ENCODE measurements around the gene KLF14.
A peak's percentile ranks its signal among the peaks of the same experiment; 100 is the strongest.
"Not testable (repeated sequence)": the region's sequence is repeated elsewhere in the genome, so short reads cannot be mapped to it uniquely, and the experiment has no call there.

The KLF14 gene

DNA sequence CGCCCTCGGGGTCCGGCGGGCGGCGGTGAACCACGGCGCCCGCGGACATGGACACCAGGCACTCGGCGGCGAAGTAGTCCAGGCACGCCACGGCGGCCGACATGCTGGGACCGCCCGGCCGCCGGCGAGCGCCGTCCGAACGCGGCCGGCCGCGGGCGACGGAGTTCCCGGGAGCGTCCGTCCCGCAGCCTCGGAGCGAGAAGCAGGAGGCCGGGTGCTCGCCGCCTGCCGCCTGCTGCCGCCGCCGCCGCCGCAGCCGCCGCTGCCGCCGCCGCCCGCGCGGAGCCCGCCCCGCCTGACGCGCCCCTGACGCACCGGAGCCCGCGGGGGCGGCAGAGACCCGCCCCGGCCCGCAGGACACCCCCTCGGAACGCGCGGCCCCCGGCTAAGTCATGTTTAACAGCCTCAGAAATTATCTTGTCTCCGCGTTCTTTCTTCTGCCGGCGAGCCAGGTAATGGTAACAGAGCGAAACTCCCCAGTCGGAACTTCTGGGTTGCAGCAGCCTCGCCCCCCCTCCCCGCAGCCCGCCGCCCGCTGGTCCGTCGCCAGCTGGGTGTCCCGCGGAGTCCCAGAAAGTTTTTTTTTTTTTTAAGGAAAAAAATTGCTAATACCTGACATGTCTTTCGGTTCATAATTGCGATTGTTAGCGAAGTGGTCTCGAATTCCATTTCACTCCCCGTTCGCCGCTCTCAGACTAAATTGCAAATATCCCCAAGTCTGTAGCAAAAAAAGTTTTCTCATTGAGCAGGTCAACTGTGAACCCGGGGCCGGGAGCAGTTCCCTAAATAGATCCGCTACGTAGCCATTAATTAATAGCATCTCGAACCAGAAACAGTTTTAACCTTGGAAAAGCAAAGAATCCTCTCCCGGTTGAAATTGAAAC lies at the start of gene KLF14:
Gene KLF14, minus strand, starts transcription at position 277 of the 884 bp plus-strand sequence. Its CDS starts 174 bp downstream, at position 103.
- Histone ChIP-seq H3K27ac (ENCODE audit: low read depth, low read length) (no peak within 1 kb of the TSS), H3K4me1 (ENCODE audit: control insufficient read depth, insufficient read depth, low read length) (0 out of 2 replicates have a peak, but pooled peaks cover 4% of the 10 kb centered on the region), H3K4me3 (ENCODE audit: low read depth, low read length) (peak within 1 kb of the TSS; percentile 62), H3K9ac (ENCODE audit: low read depth, low read length) (no peak within 1 kb of the TSS), H3K9me3 (ENCODE audit: control insufficient read depth, insufficient read depth, low read length) (no peaks in the 10 kb centered on the region), H3K36me3 (ENCODE audit: control insufficient read depth, insufficient read depth, low read length) (no peaks in the 10 kb centered on the region), H3K27me3 (ENCODE audit: control insufficient read depth, insufficient read depth, low read length) (peaks cover 93% of the 10 kb centered on the region)

DNA sequence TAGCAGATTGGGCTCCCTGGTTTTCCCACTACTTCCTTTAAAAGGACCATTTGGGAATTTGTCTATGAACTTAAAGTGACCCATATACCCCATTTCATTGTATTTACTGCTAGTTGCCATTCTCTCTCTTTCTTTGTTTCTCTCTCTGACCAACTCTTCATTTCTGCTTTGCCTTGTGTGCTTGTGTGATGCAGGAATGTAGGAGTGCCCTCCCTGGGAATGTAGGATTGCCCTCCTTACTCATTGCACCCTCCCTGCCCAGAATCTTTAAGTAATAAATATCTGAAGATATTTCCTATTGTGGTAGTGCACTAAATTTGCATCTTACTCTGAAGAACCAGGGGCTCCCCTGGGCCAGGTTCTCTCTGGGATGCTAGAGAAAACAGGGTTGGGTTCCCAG lies 47.3 kb upstream of the KLF14 start:
- H3K36me3 ChIP-seq (ENCODE audit: control insufficient read depth, insufficient read depth, low read length), result no peaks in the 10 kb centered on the region
- no peaks in the 10 kb centered on the region for H3K27me3 ChIP-seq (ENCODE audit: control insufficient read depth, insufficient read depth, low read length)
- H3K4me3 ChIP-seq (ENCODE audit: low read depth, low read length), result no peak overlapping the region
- no peak overlapping the region for H3K27ac ChIP-seq (ENCODE audit: low read depth, low read length)
- H3K4me1 ChIP-seq (ENCODE audit: control insufficient read depth, insufficient read depth, low read length), result no peaks in the 10 kb centered on the region
- H3K9ac ChIP-seq (ENCODE audit: low read depth, low read length), result no peak overlapping the region
- no peaks in the 10 kb centered on the region for H3K9me3 ChIP-seq (ENCODE audit: control insufficient read depth, insufficient read depth, low read length)

DNA sequence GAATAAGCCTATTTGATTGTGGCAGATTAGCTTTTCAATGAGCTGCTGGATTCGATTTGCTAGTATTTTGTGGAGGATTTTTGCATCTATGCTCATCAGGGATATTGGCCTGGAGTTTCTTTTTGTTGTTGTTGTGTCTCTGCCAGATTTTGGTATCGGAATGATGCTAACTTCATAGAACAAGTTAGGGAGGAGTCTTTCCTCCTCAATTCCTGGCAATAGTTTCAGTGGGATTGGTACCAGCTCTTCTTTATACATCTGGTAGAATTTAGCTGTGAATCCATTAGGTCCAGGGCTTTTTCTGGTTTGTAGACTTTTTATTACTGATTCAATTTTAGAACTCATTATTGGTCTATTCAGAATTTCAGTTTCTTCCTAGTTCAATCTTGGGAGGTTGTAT lies 43.4 kb upstream of the KLF14 start:
- Histone ChIP-seq H3K27me3 (ENCODE audit: control insufficient read depth, insufficient read depth, low read length) (no peaks in the 10 kb centered on the region), H3K9ac (ENCODE audit: low read depth, low read length) (no peak overlapping the region), H3K9me3 (ENCODE audit: control insufficient read depth, insufficient read depth, low read length) (peaks cover 7% of the 10 kb centered on the region), H3K4me1 (ENCODE audit: control insufficient read depth, insufficient read depth, low read length) (no peaks in the 10 kb centered on the region), H3K4me3 (ENCODE audit: low read depth, low read length) (no peak overlapping the region), H3K27ac (ENCODE audit: low read depth, low read length) (no peak overlapping the region), H3K36me3 (ENCODE audit: control insufficient read depth, insufficient read depth, low read length) (no peaks in the 10 kb centered on the region)

DNA sequence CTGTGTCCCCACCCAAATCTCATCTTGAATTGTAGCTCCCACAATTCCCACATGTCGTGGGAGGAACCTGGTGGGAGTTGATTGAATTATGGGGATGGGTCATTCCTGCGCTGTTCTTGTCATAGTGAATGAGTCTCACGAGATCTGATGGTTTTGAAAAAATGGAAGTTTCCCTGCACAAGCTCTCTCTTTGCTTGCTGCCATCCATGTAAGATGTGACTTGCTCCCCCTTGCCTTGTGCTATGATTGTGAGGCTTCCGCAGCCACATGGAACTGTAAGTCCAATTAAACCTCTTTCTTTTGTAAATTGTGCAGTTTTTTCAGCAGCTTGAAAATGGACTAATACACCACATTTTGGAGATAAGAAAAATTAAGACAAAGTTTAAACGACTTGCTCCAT lies 38.4 kb upstream of the KLF14 start:
- H3K4me3 ChIP-seq (ENCODE audit: low read depth, low read length); H3K27ac ChIP-seq (ENCODE audit: low read depth, low read length); H3K27me3 ChIP-seq (ENCODE audit: control insufficient read depth, insufficient read depth, low read length); H3K9ac ChIP-seq (ENCODE audit: low read depth, low read length); H3K4me1 ChIP-seq (ENCODE audit: control insufficient read depth, insufficient read depth, low read length); H3K36me3 ChIP-seq (ENCODE audit: control insufficient read depth, insufficient read depth, low read length): not testable (repeated sequence)
- H3K9me3 ChIP-seq (ENCODE audit: control insufficient read depth, insufficient read depth, low read length), result peaks cover 24% of the 10 kb centered on the region

DNA sequence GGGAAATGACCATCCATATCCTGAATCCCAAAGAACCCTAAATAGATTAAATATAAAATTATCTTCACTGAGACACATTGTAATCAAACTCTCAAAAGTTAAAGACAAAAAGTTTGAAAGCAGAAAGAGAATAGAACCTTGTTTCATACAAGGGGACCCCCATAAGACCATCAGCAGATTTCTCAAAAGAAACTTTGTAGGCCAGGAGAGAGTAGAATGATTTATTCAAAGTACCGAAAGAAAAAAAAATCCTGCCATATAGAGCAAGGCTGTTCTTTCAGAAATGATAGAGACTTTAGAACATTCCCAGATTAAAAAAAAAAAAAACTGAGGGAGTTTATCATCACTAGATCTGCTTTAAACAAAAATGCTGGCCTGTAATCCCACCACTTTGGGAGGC lies 34.8 kb upstream of the KLF14 start:
- Histone ChIP-seq H3K9ac (ENCODE audit: low read depth, low read length) (no peak overlapping the region), H3K4me1 (ENCODE audit: control insufficient read depth, insufficient read depth, low read length) (no peaks in the 10 kb centered on the region), H3K36me3 (ENCODE audit: control insufficient read depth, insufficient read depth, low read length) (no peaks in the 10 kb centered on the region), H3K4me3 (ENCODE audit: low read depth, low read length) (no peak overlapping the region), H3K9me3 (ENCODE audit: control insufficient read depth, insufficient read depth, low read length) (peaks cover 24% of the 10 kb centered on the region), H3K27me3 (ENCODE audit: control insufficient read depth, insufficient read depth, low read length) (no peaks in the 10 kb centered on the region), H3K27ac (ENCODE audit: low read depth, low read length) (no peak overlapping the region)

DNA sequence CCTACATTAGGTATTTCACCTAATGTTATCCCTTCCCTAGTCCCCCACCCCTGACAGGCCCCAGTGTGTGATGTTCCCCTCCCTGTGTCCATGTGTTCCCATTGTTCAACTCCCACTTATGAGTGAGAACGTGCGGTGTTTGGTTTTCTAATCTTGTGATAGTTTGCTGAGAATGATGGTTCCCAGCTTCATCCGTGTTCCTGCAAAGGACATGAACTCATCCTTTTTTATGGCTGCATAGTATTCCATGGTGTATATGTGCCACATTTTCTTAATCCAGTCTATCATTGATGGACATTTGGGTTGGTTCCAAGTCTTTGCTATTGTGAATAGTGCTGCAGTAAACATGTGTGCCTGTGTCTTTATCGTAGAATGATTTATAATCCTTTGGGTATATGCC lies 30.6 kb upstream of the KLF14 start:
- not testable (repeated sequence) for H3K4me3 ChIP-seq (ENCODE audit: low read depth, low read length); H3K9me3 ChIP-seq (ENCODE audit: control insufficient read depth, insufficient read depth, low read length); H3K27ac ChIP-seq (ENCODE audit: low read depth, low read length); H3K27me3 ChIP-seq (ENCODE audit: control insufficient read depth, insufficient read depth, low read length); H3K9ac ChIP-seq (ENCODE audit: low read depth, low read length); H3K36me3 ChIP-seq (ENCODE audit: control insufficient read depth, insufficient read depth, low read length); H3K4me1 ChIP-seq (ENCODE audit: control insufficient read depth, insufficient read depth, low read length)

DNA sequence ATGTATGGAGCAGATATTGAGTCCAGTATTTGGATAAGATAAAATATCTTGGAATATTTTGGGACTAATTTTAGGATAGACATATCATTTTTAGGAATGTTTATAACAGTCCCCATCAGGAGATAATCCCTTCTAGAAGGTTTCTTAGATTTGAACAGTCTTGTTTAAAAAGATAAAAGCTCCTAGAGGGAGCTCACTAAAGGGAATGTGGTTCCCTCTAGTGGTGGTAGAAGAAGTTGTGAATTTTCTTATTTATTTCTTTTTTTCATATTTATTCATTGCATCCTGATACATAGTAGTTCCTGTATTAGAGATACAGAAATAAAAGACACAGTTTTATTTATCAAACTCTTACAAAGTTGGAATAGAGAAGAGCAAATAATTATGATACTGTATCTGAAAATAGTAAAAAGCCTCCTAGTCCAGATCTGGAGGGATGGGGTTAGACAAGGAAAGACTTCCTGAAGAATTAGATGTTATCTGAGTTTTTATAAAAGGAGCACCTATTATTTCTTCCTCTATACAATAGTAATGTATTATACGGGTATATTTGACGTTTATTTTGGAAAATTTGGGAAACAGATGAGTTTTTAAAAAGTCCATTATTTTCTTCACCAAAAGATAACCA lies 24.5 kb upstream of the KLF14 start:
- H3K4me1 ChIP-seq (ENCODE audit: control insufficient read depth, insufficient read depth, low read length), result no peaks in the 10 kb centered on the region
- H3K9ac ChIP-seq (ENCODE audit: low read depth, low read length), result no peak overlapping the region
- H3K27ac ChIP-seq (ENCODE audit: low read depth, low read length), result no peak overlapping the region
- no peak overlapping the region for H3K4me3 ChIP-seq (ENCODE audit: low read depth, low read length)
- H3K27me3 ChIP-seq (ENCODE audit: control insufficient read depth, insufficient read depth, low read length), result no peaks in the 10 kb centered on the region
- no peaks in the 10 kb centered on the region for H3K36me3 ChIP-seq (ENCODE audit: control insufficient read depth, insufficient read depth, low read length)
- H3K9me3 ChIP-seq (ENCODE audit: control insufficient read depth, insufficient read depth, low read length), result no peaks in the 10 kb centered on the region

DNA sequence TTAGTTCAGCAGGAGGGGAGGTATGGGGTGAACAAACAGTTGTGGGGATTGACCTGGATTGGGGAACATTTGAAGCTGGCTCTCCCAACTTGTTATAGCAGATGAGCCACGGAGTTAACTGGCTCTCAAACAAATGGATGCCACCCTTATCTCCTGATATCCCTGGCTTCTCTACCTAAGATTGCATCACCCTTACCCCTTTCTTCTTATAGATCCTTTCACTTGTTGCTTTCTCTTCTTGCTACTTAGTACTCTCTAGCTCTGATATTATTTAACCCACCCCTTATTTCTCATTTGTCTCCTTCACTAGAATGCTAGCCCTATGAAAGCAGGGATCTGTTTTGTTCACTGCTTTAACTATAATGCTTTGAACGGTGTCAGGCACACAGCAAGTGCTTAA lies 22.3 kb upstream of the KLF14 start:
- H3K27me3 ChIP-seq (ENCODE audit: control insufficient read depth, insufficient read depth, low read length), result no peaks in the 10 kb centered on the region
- no peak overlapping the region for H3K9ac ChIP-seq (ENCODE audit: low read depth, low read length)
- no peak overlapping the region for H3K27ac ChIP-seq (ENCODE audit: low read depth, low read length)
- H3K9me3 ChIP-seq (ENCODE audit: control insufficient read depth, insufficient read depth, low read length), result no peaks in the 10 kb centered on the region
- no peak overlapping the region for H3K4me3 ChIP-seq (ENCODE audit: low read depth, low read length)
- no peaks in the 10 kb centered on the region for H3K36me3 ChIP-seq (ENCODE audit: control insufficient read depth, insufficient read depth, low read length)
- H3K4me1 ChIP-seq (ENCODE audit: control insufficient read depth, insufficient read depth, low read length), result no peaks in the 10 kb centered on the region

DNA sequence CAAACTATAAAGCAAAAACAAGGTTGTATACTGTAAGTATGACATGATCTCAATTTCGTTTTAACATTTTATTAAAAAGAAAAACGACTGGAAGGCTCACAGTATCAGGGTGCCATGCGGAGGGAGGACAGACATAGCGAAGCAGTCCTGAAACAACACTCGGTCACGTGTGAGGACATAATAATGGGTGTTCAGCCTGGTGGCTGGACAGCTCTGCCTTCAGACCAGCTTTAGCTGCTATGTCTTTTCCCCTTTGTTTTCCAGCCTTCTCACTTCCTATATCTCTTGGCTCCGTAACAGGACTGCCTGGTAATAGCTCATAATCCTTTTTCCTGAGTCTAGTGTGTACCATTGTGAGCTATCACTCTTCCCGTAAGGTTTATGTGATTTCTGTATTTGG lies 18.4 kb upstream of the KLF14 start:
- Histone ChIP-seq H3K9ac (ENCODE audit: low read depth, low read length) (no peak overlapping the region), H3K36me3 (ENCODE audit: control insufficient read depth, insufficient read depth, low read length) (no peaks in the 10 kb centered on the region), H3K9me3 (ENCODE audit: control insufficient read depth, insufficient read depth, low read length) (no peaks in the 10 kb centered on the region), H3K4me3 (ENCODE audit: low read depth, low read length) (no peak overlapping the region), H3K27ac (ENCODE audit: low read depth, low read length) (no peak overlapping the region), H3K27me3 (ENCODE audit: control insufficient read depth, insufficient read depth, low read length) (no peaks in the 10 kb centered on the region), H3K4me1 (ENCODE audit: control insufficient read depth, insufficient read depth, low read length) (no peaks in the 10 kb centered on the region)

DNA sequence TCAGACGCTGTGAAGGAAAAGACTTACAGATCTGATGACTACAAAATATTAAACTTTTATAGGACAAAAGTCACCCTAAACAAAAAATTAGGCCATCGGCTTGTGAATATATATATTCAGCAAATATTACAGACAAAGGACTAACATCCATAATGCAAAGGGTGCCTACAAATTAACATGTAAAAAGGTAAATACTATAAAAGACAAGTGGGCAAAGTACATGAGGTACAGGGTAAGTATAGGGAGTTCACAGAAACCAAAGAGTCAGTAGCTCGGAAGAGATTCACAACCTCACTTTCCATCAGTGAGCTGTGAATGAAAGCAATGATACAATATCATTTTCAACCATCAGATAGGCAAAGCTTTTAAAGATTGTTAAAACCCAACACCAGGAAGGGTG lies 16.7 kb upstream of the KLF14 start:
- Histone ChIP-seq H3K4me3 (ENCODE audit: low read depth, low read length) (no peak overlapping the region), H3K9me3 (ENCODE audit: control insufficient read depth, insufficient read depth, low read length) (no peaks in the 10 kb centered on the region), H3K9ac (ENCODE audit: low read depth, low read length) (no peak overlapping the region), H3K4me1 (ENCODE audit: control insufficient read depth, insufficient read depth, low read length) (no peaks in the 10 kb centered on the region), H3K36me3 (ENCODE audit: control insufficient read depth, insufficient read depth, low read length) (no peaks in the 10 kb centered on the region), H3K27me3 (ENCODE audit: control insufficient read depth, insufficient read depth, low read length) (no peaks in the 10 kb centered on the region), H3K27ac (ENCODE audit: low read depth, low read length) (no peak overlapping the region)

DNA sequence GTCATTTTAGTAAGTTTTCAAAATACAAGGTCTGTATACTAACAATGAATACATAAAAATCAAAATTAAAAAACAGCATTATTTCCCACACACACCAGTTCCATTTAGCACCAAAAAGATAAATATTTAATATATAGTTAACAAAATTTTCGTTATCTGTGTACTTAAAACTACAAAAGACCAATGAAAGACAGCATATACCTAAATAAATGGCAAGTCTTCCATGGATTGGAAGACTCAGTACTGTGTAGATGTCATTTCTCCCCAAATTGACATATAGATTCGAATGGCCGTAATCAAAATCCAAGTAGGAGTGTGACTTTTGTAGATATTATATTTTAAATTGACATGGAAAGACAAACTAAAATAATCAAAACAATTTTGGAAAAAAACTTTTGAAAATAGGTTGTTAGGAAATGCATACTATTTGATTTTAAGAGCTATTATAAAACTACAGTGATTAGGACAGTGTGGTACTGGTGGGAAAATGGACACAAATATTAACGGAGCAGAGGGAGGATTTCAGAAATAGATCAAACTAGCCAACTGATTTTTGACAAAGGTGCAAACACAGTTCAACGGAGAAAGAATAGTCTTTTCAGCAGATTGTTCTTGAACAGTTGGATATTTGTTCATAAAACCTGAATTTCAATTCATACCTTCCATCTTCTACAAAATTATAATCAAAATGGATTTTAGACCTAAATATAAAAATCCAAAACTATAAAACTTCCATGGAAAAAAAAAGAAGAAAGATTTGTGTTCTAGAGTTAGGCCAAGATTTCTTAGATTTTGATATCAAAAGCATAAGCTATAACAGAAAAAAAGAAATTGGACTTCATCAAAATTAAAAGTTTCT lies 14.8 kb upstream of the KLF14 start:
- no peaks in the 10 kb centered on the region for H3K4me1 ChIP-seq (ENCODE audit: control insufficient read depth, insufficient read depth, low read length)
- H3K9ac ChIP-seq (ENCODE audit: low read depth, low read length), result no peak overlapping the region
- H3K27me3 ChIP-seq (ENCODE audit: control insufficient read depth, insufficient read depth, low read length), result no peaks in the 10 kb centered on the region
- H3K27ac ChIP-seq (ENCODE audit: low read depth, low read length), result no peak overlapping the region
- no peaks in the 10 kb centered on the region for H3K9me3 ChIP-seq (ENCODE audit: control insufficient read depth, insufficient read depth, low read length)
- H3K36me3 ChIP-seq (ENCODE audit: control insufficient read depth, insufficient read depth, low read length), result no peaks in the 10 kb centered on the region
- no peak overlapping the region for H3K4me3 ChIP-seq (ENCODE audit: low read depth, low read length)

Data from HUES48 (cell line).